Esophagus muscularis mucosa (tissue), 4 donors: Measurements from ENCODE around the gene FXYD7. TPM values are rescaled to one million over a fixed set of nuclear protein-coding genes. Genes with fewer than 3 reads are reported as not detected.

ENCODE experiments used
- DNase-seq: peaks from one replicate; pipeline ENCODE4 v3.0.0-alpha.2; 2017; ENCODE audit errors: extremely low spot score
- H3K27ac ChIP-seq, 4 donors: fragments of 200-600 bp; sonication (generic); replicated peaks in 1 of 4; 1 replicate in 3 of 4; 2 replicates in 1 of 4; pipeline ENCODE4 v1.5.1; 2016 to 2019; ENCODE audit warnings: mild to moderate bottlenecking in 1 of 4
- H3K27me3 ChIP-seq, 4 donors: fragments of 200-600 bp; sonication (generic); one replicate each; pipeline versions ENCODE4 v1.5.1 to v1.6.0; 2016 to 2019
- H3K36me3 ChIP-seq, 4 donors: fragments of 200-600 bp; sonication (generic); one replicate each; pipeline ENCODE4 v1.5.1; 2016 to 2019
- H3K4me1 ChIP-seq, 4 donors: fragments of 200-600 bp; sonication (generic); one replicate each; pipeline ENCODE4 v1.5.1; 2016 to 2019
- H3K4me3 ChIP-seq, 4 donors: fragments of 200-600 bp; sonication (generic); 1 replicate in 2 of 4; 2 replicates in 2 of 4; pipeline ENCODE4 v1.5.1; 2016 to 2019; ENCODE audit warnings: mild to moderate bottlenecking in 4 of 4, moderate library complexity in 1 of 4
- H3K9me3 ChIP-seq, 4 donors: fragments of 200-600 bp; sonication (generic); 1 replicate in 3 of 4; 2 replicates in 1 of 4; pipeline ENCODE4 v1.5.1; 2016 to 2019
- CTCF ChIP-seq, 3 experiments: fragments of 200-600 bp in 2 of 3; fragments of 450-650 bp in 1 of 3; sonication (generic) in 2 of 3; IDR thresholded peaks; one replicate each; pipeline ENCODE4 v1.5.1; 2017 to 2019; ENCODE audit warnings: antibody characterized with exemption in 3 of 3, mild to moderate bottlenecking in 2 of 3, moderate library complexity in 1 of 3
- EP300 ChIP-seq: sonication (generic); formaldehyde crosslinking; IDR thresholded peaks from one replicate; pipeline ENCODE4 v1.6.1; 2017; ENCODE audit warnings: antibody characterized with exemption
- POLR2A ChIP-seq: fragments of 450-650 bp; IDR thresholded peaks from one replicate; pipeline ENCODE4 v1.6.1; 2017; ENCODE audit warnings: antibody characterized with exemption, moderate library complexity, mild to moderate bottlenecking, low read depth
- POLR2AphosphoS5 ChIP-seq, 2 donors: sonication (generic); formaldehyde crosslinking; IDR thresholded peaks; one replicate each; pipeline ENCODE4 v1.6.1; 2017; ENCODE audit warnings: antibody characterized with exemption in 2 of 2
- WGBS: methylation state at CpG from one replicate; pipeline ENCODE4 v1.1.5; 2018; 5-methylcytosine and 5-hydroxymethylcytosine counted together
- intact Hi-C: fragments of 100-400 bp; cut with DNase I; formaldehyde crosslinking; loops from one replicate; pipeline ENCODE4 v1.15.1; 2023
- total RNA-seq, 4 donors: library from RNA; depleted of rRNA; stranded (reverse); fragments of >200 nt; gene quantifications; one replicate each; pipeline versions ENCODE4 v1.1.0 to v1.2.1, GENCODE V29; 2016

The FXYD7 gene
- total RNA-seq, 4 donors from 2014 or later: 0.71 TPM; not detected in 3

DNA sequence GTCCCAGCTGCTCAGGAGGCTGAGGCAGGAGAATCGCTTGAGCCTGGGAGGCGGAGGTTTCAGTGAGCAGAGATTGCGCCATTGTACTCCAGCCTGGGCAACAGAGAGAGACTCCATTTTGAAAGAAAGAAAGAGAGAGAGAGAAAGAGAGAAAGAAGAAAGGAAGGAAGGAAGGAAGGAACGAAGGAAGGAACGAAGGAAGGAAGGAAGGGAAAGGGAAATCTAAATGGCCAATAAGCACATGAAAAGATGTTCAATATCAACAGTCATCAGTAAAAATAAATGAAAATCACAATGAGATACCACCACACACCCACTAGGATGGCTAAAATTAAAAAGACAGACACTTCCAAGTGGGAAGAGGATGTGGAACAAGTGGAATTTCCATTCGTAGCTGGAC is 31.2 kb downstream of the FXYD7 start:
- intact Hi-C loops: no loop called here
- H3K4me1 ChIP-seq: no peaks in the 10 kb centered on the region
- no peak for DNase-seq
- WGBS: 91% methylated on average over 6 of the region's 6 CpGs
- no peak overlapping the region for H3K4me3 ChIP-seq
- H3K36me3 ChIP-seq: peaks cover 0 to 6% (median 0%) of the 10 kb centered on the region in 4 donors
- no peak overlapping the region for H3K27ac ChIP-seq
- TF ChIP-seq POLR2AphosphoS5 (IDR thresholded peaks at IDR 0.05) (no peak), POLR2A (no peak), CTCF (IDR thresholded peaks at IDR 0.05) (no peak), EP300 (no peak)
- H3K9me3 ChIP-seq: no peaks in the 10 kb centered on the region
- H3K27me3 ChIP-seq: no peaks in the 10 kb centered on the region

DNA sequence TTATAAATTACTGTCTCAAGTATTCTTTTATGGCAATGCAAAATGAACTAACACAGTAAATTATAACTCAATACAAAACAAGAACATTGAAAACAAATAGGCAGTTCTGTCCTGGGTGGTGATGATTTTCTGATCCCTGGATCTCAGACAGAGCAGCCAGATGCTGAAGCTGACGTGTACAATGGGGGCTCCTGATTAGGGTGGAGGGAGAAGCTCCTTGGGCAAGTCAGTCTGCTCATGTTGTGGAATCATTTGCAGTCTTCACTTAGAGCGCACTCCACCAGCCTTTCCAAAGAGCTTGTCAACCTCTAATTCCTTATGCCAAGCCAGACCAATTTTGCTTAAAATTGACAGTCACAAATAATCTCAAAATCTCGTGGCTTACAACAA is 33.1 kb downstream of the FXYD7 start:
- Histone ChIP-seq H3K4me3 (no peak overlapping the region), H3K36me3 (no peaks in the 10 kb centered on the region), H3K4me1 (no peaks in the 10 kb centered on the region), H3K9me3 (no peaks in the 10 kb centered on the region), H3K27me3 (no peaks in the 10 kb centered on the region), H3K27ac (no peak overlapping the region)
- intact Hi-C loops: no loop called here
- no peak for TF ChIP-seq EP300
- no peak for TF ChIP-seq POLR2AphosphoS5 (IDR thresholded peaks at IDR 0.05)
- TF ChIP-seq POLR2A: no peak
- no peak for TF ChIP-seq CTCF (IDR thresholded peaks at IDR 0.05)
- WGBS: 49% methylated on average over 3 of the region's 3 CpGs
- no peak for DNase-seq

DNA sequence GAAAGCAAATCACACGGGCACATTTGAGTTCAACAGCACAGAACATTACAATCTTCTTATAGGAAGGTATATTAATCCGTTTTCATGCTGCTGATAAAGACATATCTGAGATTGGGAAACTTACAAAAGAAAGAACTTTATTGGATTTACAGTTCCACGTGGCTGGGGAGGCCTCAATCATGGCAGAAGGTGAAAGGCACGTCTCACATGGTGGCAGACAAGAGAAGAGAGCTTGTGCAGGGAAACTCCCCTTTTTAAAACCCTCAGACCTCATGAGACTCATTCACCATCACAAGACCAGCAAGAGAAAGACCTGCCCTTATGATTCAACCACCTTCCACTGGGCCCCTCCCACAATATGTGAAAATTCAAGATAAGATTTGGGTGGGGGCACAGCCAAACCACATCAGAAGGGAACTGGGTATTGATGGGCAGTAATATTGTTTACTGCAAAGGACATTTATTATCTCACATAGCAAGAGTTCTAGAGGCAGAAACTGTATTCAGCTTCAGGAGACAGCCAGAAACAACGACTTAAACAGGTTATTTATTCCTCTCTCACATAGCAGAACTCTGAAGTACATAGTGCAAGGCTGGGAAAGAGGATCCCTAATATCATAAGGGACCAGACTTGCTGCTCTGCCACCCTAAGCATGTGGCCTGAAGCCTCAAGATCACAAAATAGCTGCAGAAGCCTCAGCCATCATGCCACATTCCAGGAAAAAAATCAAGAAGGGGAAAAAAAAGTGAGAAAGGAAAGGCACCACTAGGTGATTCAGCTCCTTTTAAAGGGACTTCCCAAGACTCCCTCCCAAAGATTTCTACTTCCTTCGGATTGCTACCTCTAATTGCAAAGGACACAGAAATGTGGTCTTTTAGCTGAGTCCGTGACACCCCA is 34.6 kb downstream of the FXYD7 start:
- Histone ChIP-seq H3K27ac (no peak overlapping the region), H3K27me3 (peaks cover 0 to 8% (median 0%) of the 10 kb centered on the region in 4 donors), H3K9me3 (peaks cover 0 to 2% (median under 1%) of the 10 kb centered on the region in 4 donors), H3K4me1 (no peaks in the 10 kb centered on the region), H3K4me3 (no peak overlapping the region), H3K36me3 (no peaks in the 10 kb centered on the region)
- WGBS: 76% methylated on average over 7 of the region's 7 CpGs
- DNase-seq: no peak
- intact Hi-C loops: no loop called here
- TF ChIP-seq POLR2AphosphoS5 (IDR thresholded peaks at IDR 0.05): no peak

- Histone ChIP-seq H3K27me3 (peaks cover 0 to 10% (median 0%) of the 10 kb centered on the region in 4 donors), H3K4me3 (no peak overlapping the region), H3K27ac (no peak overlapping the region), H3K4me1 (no peaks in the 10 kb centered on the region), H3K36me3 (no peaks in the 10 kb centered on the region), H3K9me3 (peaks cover 0 to 9% (median 3%) of the 10 kb centered on the region in 4 donors)
- TF ChIP-seq POLR2A (no peak), EP300 (no peak), POLR2AphosphoS5 (IDR thresholded peaks at IDR 0.05) (no peak), CTCF (IDR thresholded peaks at IDR 0.05) (no peak)
- no peak for DNase-seq
- WGBS: 42% methylated on average over 2 of the region's 2 CpGs
- intact Hi-C loops: no loop called here
Observed at GRCh38 chr19:35178701-35179100, 35.6 kb downstream of the FXYD7 start.

GRCh38 chr19:35179830-35180229 is 36.8 kb downstream of the FXYD7 start:
- TF ChIP-seq CTCF (IDR thresholded peaks at IDR 0.05): no peak
- no peak for TF ChIP-seq POLR2AphosphoS5 (IDR thresholded peaks at IDR 0.05)
- TF ChIP-seq POLR2A: no peak
- TF ChIP-seq EP300: no peak
- intact Hi-C loops: no loop called here
- WGBS: 78% methylated on average over 3 of the region's 3 CpGs
- Histone ChIP-seq H3K4me3 (no peak overlapping the region), H3K9me3 (peaks cover 0 to 17% (median 3%) of the 10 kb centered on the region in 4 donors), H3K4me1 (no peaks in the 10 kb centered on the region), H3K27ac (no peak overlapping the region), H3K27me3 (peaks cover 0 to 10% (median 0%) of the 10 kb centered on the region in 4 donors), H3K36me3 (no peaks in the 10 kb centered on the region)
- no peak for DNase-seq
